Naive thymus-derived CD4-positive, alpha-beta T cell (primary cell): ENCODE measurements around the gene ANGPTL2. TPM values are rescaled to one million over a fixed set of nuclear protein-coding genes. Genes with fewer than 3 reads are reported as not detected.

Experiments
- ATAC-seq: fragments of 150-1000 bp; cut with Tn5 transposase; 2 replicates; pipeline ENCODE4 v1.10.0; 2021; ENCODE audit warnings: mild to moderate bottlenecking, moderate library complexity
- CTCF ChIA-PET: fragments of 350-600 bp; sonication (Branson Sonifier 250); formaldehyde crosslinking; loops from one replicate; lab custom pipeline; 2021; ENCODE audit warnings: antibody characterized with exemption; lab: Charles Lee
- POLR2A ChIA-PET: fragments of 350-600 bp; sonication (Branson Sonifier 250); formaldehyde crosslinking; loops from one replicate; lab custom pipeline; 2021; ENCODE audit warnings: antibody characterized with exemption, inconsistent platforms; lab: Charles Lee
- DNase-seq, 9 donors: peaks; one replicate each; pipeline versions ENCODE4 v3.0.0 to v3.0.0-alpha.2; 2020 to 2022; ENCODE audit warnings: mixed read lengths in 1 of 9
- H3K27ac ChIP-seq: one replicate; pipeline ENCODE4 v1.7.0; 2013; ENCODE audit warnings: mild to moderate bottlenecking, low read depth, low read length, moderate library complexity
- H3K27me3 ChIP-seq, 2 donors: one replicate each; pipeline ENCODE4 v1.7.0; 2013; ENCODE audit warnings: low read length in 2 of 2, mild to moderate bottlenecking in 2 of 2, moderate library complexity in 2 of 2; ENCODE audit not compliant: control insufficient read depth in 2 of 2, insufficient read depth in 2 of 2
- H3K36me3 ChIP-seq, 3 experiments: 1 replicate in 2 of 3; 2 replicates in 1 of 3; pipeline ENCODE4 v1.7.0; 2013; ENCODE audit warnings: low read length in 3 of 3, mild to moderate bottlenecking in 3 of 3, moderate library complexity in 1 of 3; ENCODE audit not compliant: insufficient read depth in 3 of 3, control insufficient read depth in 2 of 3
- H3K4me1 ChIP-seq, 2 donors: one replicate each; pipeline ENCODE4 v1.7.0; 2013; ENCODE audit warnings: low read length in 2 of 2, mild to moderate bottlenecking in 2 of 2, moderate library complexity in 1 of 2; ENCODE audit not compliant: control insufficient read depth in 2 of 2, insufficient read depth in 2 of 2
- H3K4me3 ChIP-seq: 2 replicates; pipeline ENCODE4 v1.7.0; 2013; ENCODE audit warnings: mild to moderate bottlenecking, low read length
- H3K9me3 ChIP-seq, 3 experiments: 1 replicate in 2 of 3; 2 replicates in 1 of 3; pipeline ENCODE4 v1.7.0; 2013; ENCODE audit warnings: low read length in 3 of 3; ENCODE audit not compliant: control insufficient read depth in 2 of 3
- H3K27ac Mint-ChIP-seq, 9 donors: one replicate each; pipeline ENCODE4 v1.8.0; 2020 to 2022; ENCODE audit warnings: mixed read lengths in 9 of 9, mild to moderate bottlenecking in 8 of 9, moderate library complexity in 5 of 9, inconsistent platforms in 2 of 9
- H3K27me3 Mint-ChIP-seq, 5 donors: one replicate each; pipeline ENCODE4 v1.8.0; 2021 to 2022; ENCODE audit warnings: mixed read lengths in 5 of 5, mild to moderate bottlenecking in 1 of 5
- H3K36me3 Mint-ChIP-seq, 5 donors: one replicate each; pipeline ENCODE4 v1.8.0; 2020 to 2022; ENCODE audit warnings: mixed read lengths in 5 of 5, mild to moderate bottlenecking in 3 of 5, inconsistent platforms in 1 of 5
- H3K4me1 Mint-ChIP-seq, 7 donors: one replicate each; pipeline ENCODE4 v1.8.0; 2020 to 2022; ENCODE audit warnings: mixed read lengths in 7 of 7, mild to moderate bottlenecking in 3 of 7, inconsistent platforms in 1 of 7
- H3K4me3 Mint-ChIP-seq, 10 donors: one replicate each; pipeline ENCODE4 v1.8.0; 2020 to 2022; ENCODE audit warnings: mild to moderate bottlenecking in 10 of 10, mixed read lengths in 10 of 10, moderate library complexity in 6 of 10, inconsistent platforms in 2 of 10
- H3K9me3 Mint-ChIP-seq, 11 donors: one replicate each; pipeline ENCODE4 v1.8.0; 2020 to 2022; ENCODE audit warnings: mixed read lengths in 11 of 11, mild to moderate bottlenecking in 4 of 11, inconsistent platforms in 1 of 11, moderate library complexity in 1 of 11
- intact Hi-C, 2 donors: fragments of 100-400 bp; cut with micrococcal nuclease; formaldehyde crosslinking; loops; one replicate each; pipeline ENCODE4 v1.15.1; 2023
- polyA plus RNA-seq, 2 donors: library from polyadenylated mRNA; unstranded; fragments of 300-500 nt; fragmentation: Illumina TruSeq; gene quantifications; one replicate each; pipeline ENCODE4 v1.2.3, GENCODE V29; 2021
- total RNA-seq, 6 experiments: library from RNA in 5 of 6; stranded (reverse) in 5 of 6; gene quantifications; 1 replicate in 5 of 6; 2 replicates in 1 of 6; pipeline ENCODE4 v1.2.3 and lab custom pipeline; 2021 to 2026

Gene ANGPTL2
- total and polyA plus RNA-seq, 7 experiments from 2014 or later = not detected

DNA sequence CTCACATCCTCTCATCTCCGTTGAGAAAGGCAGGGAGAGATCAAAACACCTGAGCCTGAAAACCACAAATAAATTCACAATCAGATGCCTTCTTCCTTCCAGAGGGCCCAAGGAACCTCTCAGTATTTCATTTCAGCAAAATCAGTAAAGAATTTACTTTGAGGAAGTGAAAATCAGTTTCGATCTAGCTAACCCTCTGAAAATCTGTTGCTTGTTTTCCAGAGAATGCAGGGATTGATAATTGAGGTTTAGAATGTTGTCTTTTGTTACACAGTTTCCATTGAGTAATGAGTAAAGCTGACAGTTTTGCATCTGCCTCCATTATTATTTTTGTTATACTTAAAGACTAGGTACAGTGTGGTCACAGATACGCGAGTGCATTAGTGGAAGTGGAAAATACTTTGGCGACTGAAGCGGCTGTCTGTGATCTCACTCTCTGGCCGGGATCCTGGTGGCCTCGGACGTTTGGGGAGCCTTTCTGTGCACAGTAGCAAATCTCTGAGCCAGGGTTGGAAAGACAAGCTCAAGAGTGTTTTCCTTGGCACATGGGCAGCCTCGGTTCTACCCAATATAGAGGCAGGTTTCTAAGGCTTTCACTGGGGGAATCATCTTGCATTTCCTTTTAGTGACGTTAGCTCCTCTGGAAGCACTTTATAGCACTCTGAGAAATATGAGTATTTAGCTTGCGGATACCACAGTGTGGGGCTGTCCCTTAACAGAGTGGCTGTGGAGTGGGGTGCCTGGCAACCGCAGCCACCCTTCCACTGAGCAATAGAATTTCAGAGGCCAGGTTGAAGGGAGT is 32.2 kb upstream of the ANGPTL2 start:
- Mint-ChIP-seq H3K36me3 (no peaks in the 10 kb centered on the region), H3K27me3 (peaks cover 0 to 44% (median 0%) of the 10 kb centered on the region in 5 donors), H3K9me3 (no peaks in the 10 kb centered on the region), H3K4me3 (no peak overlapping the region), H3K4me1 (peaks cover 0 to 14% (median 0%) of the 10 kb centered on the region in 7 donors), H3K27ac (no peak overlapping the region)
- H3K4me1 ChIP-seq = no peaks in the 10 kb centered on the region
- CTCF ChIA-PET = interaction anchor here (0.5 kb wide), 1 partner anchor 1513 kb away, joined by 3 read pairs; no protein-coding TSS in a partner anchor
- POLR2A ChIA-PET = no interaction called here
- H3K27me3 ChIP-seq = no peaks in the 10 kb centered on the region
- H3K9me3 ChIP-seq = no peaks in the 10 kb centered on the region
- no peak for DNase-seq
- intact Hi-C loops = no loop called here
- H3K36me3 ChIP-seq = no peaks in the 10 kb centered on the region
- no peak overlapping the region for H3K4me3 ChIP-seq
- no peak overlapping the region for H3K27ac ChIP-seq
- peak; percentile 24 for ATAC-seq

DNA sequence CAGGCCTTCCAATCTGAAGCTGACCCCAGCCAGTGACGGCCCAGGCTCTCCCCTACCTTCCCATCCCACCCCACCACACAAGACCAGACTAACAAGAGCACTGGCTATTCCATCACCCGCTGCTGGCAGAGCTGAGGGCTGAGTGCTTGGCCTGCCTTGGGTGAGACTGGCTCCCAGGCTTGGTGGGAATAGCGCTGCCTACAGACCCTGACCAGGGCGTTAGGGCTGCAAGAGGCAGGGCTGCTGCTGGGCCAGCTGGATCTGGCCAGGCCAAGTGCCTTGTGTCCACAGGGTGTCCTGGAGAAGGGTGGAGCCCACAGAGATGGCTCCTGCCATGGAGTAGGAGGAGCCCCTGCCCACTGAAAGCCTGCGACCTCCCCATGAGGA is 31.6 kb upstream of the ANGPTL2 start:
- peaks cover 0 to 44% (median 0%) of the 10 kb centered on the region in 5 donors for H3K27me3 Mint-ChIP-seq
- DNase-seq = no peak
- H3K27ac Mint-ChIP-seq = no peak overlapping the region
- no peaks in the 10 kb centered on the region for H3K9me3 Mint-ChIP-seq
- H3K36me3 Mint-ChIP-seq = no peaks in the 10 kb centered on the region
- ATAC-seq = no peak
- peaks cover 0 to 14% (median 0%) of the 10 kb centered on the region in 7 donors for H3K4me1 Mint-ChIP-seq
- ChIA-PET POLR2A (no interaction called here), CTCF (interaction anchor here (0.5 kb wide), 1 partner anchor 1513 kb away, joined by 3 read pairs; no protein-coding TSS in a partner anchor)
- Histone ChIP-seq H3K27ac (no peak overlapping the region), H3K27me3 (no peaks in the 10 kb centered on the region), H3K36me3 (no peaks in the 10 kb centered on the region), H3K4me1 (no peaks in the 10 kb centered on the region), H3K9me3 (no peaks in the 10 kb centered on the region), H3K4me3 (no peak overlapping the region)
- no peak overlapping the region for H3K4me3 Mint-ChIP-seq
- intact Hi-C loops = no loop called here

DNA sequence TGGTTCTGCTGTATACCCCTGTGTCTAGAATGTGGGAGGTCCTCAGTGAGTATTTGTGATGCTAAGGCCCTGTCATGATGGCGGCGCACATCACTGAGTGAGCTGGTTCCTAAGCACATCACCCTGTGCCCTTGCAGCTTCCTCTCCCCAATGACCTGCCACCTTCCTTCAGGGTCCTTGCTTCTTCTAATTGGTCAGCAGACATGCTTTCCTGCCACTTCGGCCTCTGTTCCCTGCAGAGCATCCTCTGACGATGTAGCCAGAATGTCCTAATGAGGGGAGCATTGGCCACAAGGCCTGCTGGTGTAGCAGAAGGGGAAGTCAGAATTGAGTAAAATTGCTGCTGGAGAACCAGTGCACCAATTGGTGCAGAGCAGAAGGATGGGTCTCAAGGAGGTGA is 31.1 kb upstream of the ANGPTL2 start:
- Histone ChIP-seq H3K4me3 (no peak overlapping the region), H3K9me3 (no peaks in the 10 kb centered on the region), H3K27me3 (no peaks in the 10 kb centered on the region), H3K27ac (no peak overlapping the region), H3K4me1 (no peaks in the 10 kb centered on the region), H3K36me3 (no peaks in the 10 kb centered on the region)
- intact Hi-C loops = no loop called here
- Mint-ChIP-seq H3K27me3 (peaks cover 0 to 46% (median 0%) of the 10 kb centered on the region in 5 donors), H3K4me1 (peaks cover 0 to 14% (median 0%) of the 10 kb centered on the region in 7 donors), H3K4me3 (no peak overlapping the region), H3K27ac (no peak overlapping the region), H3K36me3 (no peaks in the 10 kb centered on the region), H3K9me3 (no peaks in the 10 kb centered on the region)
- no peak for DNase-seq
- POLR2A ChIA-PET = no interaction called here
- CTCF ChIA-PET = interaction anchor here (1.0 kb wide), 1 partner anchor 167 kb away, joined by 3 read pairs; no protein-coding TSS in a partner anchor
- ATAC-seq = no peak

DNA sequence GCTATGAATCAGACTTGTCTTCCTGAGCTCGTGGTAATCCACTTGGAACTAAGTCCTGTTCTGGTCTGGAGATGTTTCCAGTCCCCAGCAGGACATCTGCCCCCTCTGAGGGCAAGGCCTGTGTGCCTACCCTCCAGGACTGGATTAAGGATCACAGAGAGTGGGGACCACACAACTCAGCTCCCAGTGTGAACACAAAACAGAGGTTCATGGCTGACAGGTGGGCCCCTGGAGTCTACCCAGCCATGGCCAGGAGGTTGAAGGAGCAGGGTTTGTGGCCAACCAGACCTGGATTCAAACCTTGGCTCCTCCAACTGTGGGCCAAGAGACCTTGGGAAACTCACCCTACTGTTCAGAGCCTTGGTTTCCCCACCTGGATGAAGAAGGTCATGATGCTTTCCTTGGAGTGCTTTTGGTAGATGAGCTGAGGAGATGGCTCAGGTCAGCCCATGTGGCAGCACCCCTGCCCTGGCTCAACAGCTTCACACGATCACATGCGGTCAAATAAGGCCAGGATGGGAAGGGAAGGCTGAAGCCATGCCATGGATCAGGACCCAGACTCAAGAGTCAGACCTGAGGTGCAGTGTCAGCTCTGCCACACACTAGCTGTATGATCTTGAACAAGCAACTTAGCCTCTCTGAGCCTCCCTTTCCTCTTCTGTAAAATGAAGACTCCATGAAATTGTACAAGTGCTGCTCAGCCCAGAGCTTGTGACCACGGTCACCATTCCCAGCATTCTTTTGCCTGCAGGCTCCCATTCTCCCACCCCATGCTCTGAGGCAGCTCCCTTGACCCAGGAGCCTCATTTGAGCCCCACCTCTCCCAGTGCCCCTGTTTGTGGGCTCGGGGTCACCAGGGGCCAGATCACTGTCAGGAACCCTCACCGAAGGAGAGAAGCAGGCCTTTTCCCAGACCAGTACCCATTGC is 27.3 kb upstream of the ANGPTL2 start:
- no peaks in the 10 kb centered on the region for H3K9me3 ChIP-seq
- Mint-ChIP-seq H3K4me1 (peaks cover 0 to 9% (median 0%) of the 10 kb centered on the region in 7 donors), H3K27me3 (peaks cover 0 to 42% (median 5%) of the 10 kb centered on the region in 5 donors), H3K27ac (no peak overlapping the region), H3K9me3 (peaks cover 0 to 9% (median 1%) of the 10 kb centered on the region in 11 donors), H3K36me3 (peaks cover 0 to 6% (median 0%) of the 10 kb centered on the region in 5 donors), H3K4me3 (no peak overlapping the region)
- intact Hi-C loops = no loop called here
- no peaks in the 10 kb centered on the region for H3K4me1 ChIP-seq
- ChIA-PET POLR2A (no interaction called here), CTCF (no interaction called here)
- DNase-seq (no peak), ATAC-seq (no peak)
- no peaks in the 10 kb centered on the region for H3K27me3 ChIP-seq
- H3K4me3 ChIP-seq = no peak overlapping the region
- no peak overlapping the region for H3K27ac ChIP-seq
- H3K36me3 ChIP-seq = no peaks in the 10 kb centered on the region

DNA sequence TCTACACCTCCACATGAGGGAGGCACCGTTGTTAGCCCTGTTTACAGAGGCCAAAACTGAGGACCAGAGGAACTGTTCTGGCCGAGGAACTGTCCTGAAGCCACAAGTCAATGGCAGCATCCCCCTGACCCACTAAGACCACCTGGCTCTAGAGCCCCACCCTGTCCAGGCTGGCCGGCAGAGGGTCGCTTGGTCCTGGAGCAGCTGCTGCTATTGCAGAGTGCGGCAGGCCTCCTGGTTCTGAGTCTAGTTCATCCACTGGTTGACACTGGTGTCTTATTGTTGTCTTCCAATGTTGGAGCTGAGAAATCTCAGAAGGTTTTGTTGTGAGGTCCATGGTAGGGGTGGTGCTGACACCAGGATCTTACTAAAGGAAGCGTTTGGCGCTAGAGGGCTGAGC is 26.6 kb upstream of the ANGPTL2 start:
- Mint-ChIP-seq H3K27me3 (peaks cover 0 to 41% (median 5%) of the 10 kb centered on the region in 5 donors), H3K27ac (no peak overlapping the region), H3K36me3 (peaks cover 0 to 6% (median 0%) of the 10 kb centered on the region in 5 donors), H3K4me1 (peaks cover 0 to 3% (median 0%) of the 10 kb centered on the region in 7 donors), H3K9me3 (peaks cover 0 to 9% (median 1%) of the 10 kb centered on the region in 11 donors), H3K4me3 (no peak overlapping the region)
- H3K4me1 ChIP-seq = no peaks in the 10 kb centered on the region
- no peaks in the 10 kb centered on the region for H3K9me3 ChIP-seq
- no peak overlapping the region for H3K4me3 ChIP-seq
- no peaks in the 10 kb centered on the region for H3K27me3 ChIP-seq
- ChIA-PET POLR2A (no interaction called here), CTCF (no interaction called here)
- intact Hi-C loops = no loop called here
- ATAC-seq (no peak), DNase-seq (no peak)
- H3K27ac ChIP-seq = no peak overlapping the region
- no peaks in the 10 kb centered on the region for H3K36me3 ChIP-seq

DNA sequence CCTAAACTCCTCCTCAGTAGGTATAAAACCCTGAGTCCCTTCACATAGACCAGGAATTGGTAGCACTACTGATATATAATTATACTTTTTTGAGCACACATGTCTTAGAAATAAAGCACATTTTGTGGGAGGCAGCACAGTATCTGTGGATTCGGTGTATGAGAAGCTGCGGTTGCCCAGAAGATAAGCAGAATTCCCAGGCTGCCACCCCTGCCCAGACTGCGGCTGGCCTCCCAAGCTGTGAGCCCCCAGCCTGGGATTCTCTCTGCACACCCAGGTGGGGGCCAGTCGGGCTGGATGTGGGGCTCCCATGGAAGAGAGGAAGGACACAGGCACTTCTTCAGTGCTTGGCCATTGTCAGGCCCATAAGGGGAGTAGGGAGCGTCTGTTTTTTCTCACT is 25.6 kb upstream of the ANGPTL2 start:
- Mint-ChIP-seq H3K9me3 (peaks cover 0 to 9% (median 1%) of the 10 kb centered on the region in 11 donors), H3K27me3 (peaks cover 0 to 43% (median 0%) of the 10 kb centered on the region in 5 donors), H3K27ac (no peak overlapping the region), H3K4me3 (no peak overlapping the region), H3K36me3 (peaks cover 0 to 6% (median 0%) of the 10 kb centered on the region in 5 donors), H3K4me1 (no peaks in the 10 kb centered on the region)
- H3K27me3 ChIP-seq = no peaks in the 10 kb centered on the region
- no peak for DNase-seq
- no peak overlapping the region for H3K27ac ChIP-seq
- no peak overlapping the region for H3K4me3 ChIP-seq
- ChIA-PET CTCF (no interaction called here), POLR2A (no interaction called here)
- no peaks in the 10 kb centered on the region for H3K9me3 ChIP-seq
- ATAC-seq = no peak
- H3K4me1 ChIP-seq = no peaks in the 10 kb centered on the region
- H3K36me3 ChIP-seq = no peaks in the 10 kb centered on the region
- intact Hi-C loops = no loop called here
